Limb (tissue), 2 donors: Measurements from ENCODE around the gene PXK.
"Not testable (repeated sequence)": the region's sequence is repeated elsewhere in the genome, so short reads cannot be mapped to it uniquely, and the experiment has no call there.

ENCODE experiments used
- DNase-seq, 2 donors: peaks; one replicate each; pipeline ENCODE4 v3.0.0-alpha.2; 2016; ENCODE audit errors: extremely low spot score in 2 of 2

The PXK gene

DNA sequence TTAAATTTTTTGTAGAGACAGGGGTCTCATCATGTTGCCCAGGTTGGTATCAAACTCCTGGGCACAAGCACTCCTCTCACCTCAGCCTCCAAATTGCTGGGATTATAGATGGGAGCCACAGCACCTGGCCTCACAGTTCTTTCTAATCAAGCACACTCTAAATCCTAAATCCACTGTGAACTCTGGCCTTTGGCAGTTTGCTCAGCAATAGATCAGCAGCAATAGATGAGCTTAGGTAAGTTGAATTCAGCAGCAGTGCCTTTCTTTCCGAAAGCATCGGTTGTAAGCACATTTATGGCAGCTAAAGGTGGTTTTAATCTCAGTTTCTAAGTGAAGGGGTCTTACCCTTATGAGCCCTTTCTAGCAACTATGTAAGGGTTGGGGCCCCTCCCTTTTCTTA is 84.4 kb downstream of the PXK start:
- DNase-seq: no peak

DNA sequence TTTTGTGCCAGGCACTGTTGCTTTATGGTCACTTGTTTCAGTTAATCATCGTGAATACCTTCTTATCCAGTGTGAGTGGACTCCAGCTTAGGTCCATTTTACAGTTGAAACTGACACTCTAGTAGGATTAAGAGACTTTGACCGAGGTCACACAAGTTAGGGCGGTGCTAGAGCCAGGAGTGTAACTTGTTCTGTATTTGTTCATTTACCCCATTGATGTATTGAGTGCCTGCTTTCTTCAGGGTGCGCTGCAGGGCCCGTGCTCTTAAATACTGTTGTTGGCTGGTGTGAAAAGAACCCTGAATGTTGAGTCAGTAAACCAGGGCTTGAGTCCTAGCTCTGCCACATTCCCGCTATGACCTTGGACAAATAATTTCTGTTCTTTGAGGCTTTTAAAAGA is 85.5 kb downstream of the PXK start:
- DNase-seq: no peak

DNA sequence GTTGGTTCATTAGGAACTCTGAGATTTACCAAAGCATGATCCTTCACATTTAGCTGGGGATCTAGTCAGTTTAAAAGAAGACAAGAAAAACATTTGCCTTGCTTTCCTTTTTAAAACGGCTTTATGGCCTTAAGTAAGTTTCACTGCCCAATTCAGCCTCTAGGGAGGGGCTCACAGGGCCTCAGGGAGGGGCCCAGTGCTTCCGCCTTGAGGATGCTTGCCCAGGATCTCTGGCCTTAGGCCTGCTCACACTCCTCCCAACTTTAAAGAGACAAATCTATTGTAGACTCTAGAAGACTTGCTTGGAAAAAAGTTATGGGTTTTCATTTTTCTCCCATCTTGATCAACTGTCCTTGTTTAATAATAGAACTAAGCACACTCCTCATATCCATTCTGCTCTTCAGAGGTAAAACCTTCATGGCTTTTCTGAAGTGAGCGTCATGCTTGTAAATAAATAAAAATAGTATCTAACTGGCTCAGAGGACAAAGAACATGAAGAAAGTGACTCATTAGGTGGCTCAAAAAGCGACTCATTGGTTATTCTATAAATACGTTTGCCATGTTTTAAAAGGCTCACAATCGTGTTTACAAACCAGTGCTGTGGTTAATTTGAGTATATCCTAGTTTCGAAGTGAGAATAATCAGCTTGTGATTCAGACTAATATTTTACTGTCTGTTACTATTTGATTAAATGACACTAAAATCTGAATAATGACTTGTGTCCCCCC is 87.3 kb downstream of the PXK start:
- no peak for DNase-seq

DNA sequence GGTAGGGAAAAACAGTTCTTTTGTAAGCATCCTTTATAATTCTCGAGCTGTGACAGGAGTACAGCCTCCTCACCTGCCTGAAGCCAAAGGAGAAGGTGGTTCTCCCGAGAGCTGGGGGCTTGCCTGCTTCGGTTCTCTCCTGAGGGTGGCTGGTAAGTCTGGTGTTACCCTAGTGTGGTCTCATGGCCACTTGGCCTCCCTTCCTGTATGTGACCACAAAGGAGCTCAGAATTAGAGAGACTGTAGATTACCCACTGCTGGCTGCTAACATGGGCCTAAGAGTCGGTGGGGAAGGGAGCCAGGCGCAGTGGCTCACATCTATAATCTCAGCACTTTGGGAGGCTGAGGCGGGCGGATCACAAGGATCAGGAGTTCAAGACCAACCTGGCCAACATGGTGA is 88.3 kb downstream of the PXK start:
- DNase-seq: no peak

DNA sequence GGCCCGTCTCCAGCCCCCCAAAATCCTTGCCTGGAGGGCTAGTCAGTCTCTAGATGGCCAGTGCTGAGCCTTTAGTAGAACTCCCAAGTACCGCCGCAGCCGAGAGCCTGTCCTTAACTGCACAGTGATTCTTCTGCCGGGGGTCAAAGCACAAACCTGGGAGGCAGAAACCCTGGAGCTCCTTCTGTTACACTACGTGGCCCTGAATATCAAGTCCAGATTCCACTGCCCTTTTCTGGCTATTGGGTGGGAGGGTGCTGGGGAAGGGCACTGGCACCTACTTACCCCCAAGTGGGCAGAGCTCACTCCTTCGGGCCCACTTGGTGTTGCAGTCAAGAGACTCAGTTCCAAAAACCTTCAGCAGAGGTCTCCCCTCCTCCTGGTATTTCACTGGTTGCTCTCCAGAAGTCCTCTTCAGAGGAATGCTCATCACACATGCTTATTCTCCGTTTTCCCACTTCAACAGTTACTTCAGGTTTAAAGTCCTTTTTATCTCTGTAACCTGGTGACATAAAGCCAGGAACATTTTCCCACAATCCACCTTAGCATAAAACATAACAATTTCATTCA is 90.1 kb downstream of the PXK start:
- no peak for DNase-seq

DNA sequence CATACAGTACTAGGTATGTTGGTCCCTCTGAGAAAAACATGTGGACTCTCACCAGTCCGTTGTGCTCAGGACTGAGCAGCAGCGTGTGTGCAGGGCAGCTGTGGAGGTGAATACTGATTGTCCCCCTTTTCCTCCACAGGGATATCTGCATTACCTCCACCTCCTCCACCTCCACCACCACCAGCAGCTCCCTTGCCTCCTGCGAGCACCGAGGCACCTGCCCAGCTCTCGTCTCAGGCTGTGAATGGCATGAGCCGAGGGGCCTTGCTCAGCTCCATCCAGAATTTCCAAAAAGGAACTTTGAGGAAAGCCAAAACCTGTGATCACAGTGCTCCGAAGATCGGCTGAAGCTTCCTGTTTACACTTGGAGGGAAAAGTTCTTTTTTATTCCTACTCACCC is 91.9 kb downstream of the PXK start:
- DNase-seq: no peak

DNA sequence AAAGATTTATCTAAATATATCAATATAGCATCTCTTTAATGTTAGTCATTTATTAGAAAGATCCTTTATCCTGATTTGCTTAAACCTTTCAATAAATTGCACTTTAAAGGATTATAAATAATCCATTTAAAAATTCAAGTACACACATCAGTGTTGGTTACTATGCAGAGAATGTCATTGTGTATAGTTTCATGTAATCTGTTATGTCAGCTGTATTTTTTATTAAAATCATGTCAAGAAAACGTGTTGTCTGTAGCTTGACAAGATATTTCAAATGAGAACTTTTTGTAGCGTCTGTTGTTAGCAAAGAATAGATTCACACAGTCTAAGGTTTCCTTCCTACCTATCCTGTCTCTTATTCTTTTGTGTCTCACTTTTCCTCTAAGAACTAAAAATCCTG is 93.1 kb downstream of the PXK start:
- no peak for DNase-seq

DNA sequence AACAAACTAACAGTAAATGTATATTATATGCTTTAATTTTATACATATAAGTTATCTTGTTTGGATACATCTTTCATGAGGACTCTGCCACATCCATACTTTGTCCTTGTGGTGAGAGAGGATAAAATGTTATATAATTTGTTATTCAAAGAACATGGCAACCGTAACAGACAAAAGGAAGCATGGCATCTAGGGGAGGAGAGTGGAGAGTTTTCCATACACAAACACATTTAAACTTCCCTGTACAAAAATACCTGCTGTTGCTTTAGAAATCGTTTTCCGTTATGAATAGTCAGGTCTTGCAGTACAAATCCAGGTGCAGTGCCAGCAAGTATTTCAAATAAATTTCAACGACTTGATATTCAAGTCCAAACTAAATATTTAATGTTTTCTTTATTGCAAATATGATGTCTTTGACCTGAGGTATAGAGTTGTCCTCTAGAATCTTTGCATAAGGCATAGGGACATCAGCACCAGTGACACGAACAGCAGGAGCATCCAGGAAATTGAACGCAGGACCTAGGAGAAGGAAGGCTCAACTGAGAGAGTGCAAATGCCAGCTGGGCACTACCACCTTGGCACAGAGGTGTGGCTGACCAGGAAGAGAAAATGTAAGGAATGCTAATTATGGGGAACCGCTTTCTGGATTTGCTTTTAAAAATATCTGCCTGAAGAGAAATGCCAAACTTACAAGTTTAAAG is 95.1 kb downstream of the PXK start:
- no peak for DNase-seq

DNA sequence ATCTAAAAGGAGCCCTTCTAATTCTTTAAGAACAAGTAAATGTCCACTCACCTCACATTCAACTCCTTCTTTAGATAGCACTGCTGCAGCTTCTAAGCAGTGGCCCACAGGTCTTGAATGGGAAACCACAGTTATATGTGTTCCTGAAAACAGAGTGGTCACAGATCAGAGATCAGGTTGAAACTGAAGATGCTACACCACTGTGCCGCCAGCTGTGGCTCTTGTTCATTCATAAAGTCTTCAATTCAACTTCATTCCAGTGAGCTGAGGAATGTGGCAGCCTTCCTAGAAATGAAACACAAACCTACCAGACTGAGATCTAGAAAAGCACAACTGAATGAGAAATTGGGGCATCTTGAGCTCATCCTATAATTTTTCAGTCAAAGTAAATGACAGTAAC is 97.0 kb downstream of the PXK start:
- DNase-seq: no peak

DNA sequence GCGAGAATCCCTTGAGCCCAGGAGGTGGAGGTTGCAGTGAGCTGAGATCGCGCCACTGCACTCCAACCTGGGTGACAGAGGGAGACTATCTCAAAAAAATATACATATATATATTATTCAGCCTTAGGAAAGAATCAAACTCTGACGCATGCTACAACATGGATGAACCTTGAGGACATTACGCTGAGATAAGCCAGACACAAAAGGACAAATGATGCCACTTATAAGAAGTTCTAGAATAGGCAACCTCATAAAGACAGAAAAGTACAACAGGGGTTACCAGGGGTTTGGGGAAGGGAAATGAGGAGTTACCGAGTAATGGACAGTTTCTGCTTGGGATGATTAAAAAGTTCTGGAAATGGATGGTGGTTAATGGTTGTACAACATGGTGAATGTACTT is 100.2 kb downstream of the PXK start:
- no peak for DNase-seq

DNA sequence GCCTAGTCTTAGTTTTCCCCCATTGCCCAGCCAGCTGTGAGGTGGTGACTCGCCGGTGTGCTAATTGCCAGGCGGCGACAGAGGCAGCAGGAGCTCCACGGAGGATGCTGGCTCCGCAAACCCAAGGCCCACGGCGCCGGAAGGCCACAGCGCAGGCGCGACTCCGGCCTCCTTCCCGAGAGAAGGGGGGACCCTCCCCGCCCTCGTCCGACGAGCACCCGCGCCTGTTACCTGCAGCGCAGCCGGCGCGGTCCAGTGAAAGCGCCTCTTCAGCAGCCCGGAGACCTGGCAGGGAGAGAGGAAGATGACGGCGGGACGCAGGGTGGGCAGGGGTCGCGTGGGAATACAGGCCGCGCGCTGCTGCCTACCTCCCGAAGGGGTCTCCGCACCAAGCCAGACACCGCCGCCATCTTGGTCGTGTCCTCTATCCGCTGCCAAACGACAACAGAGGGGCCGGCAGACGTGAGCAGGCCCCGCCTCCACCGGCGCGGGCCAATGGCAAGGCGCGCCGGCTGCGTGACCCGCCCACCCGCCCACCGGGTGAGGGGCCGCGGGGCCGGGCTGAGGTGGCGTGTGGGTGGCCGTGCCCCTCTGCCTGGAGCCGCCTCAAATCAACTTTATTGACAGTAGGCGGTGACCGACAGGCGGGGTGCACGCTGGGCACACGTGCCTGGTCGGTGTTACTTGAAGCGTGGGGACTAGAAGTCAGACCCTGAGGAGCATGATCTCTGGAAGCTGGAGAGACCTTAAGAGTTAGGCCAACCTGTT is 100.9 kb downstream of the PXK start, which contains the start of gene PDHB:
PDHB (minus strand) TSS at position 433 of the 768 bp plus-strand sequence; CDS start at position 410, 23 bp downstream.
- DNase-seq: peak; percentile 94 to 95

DNA sequence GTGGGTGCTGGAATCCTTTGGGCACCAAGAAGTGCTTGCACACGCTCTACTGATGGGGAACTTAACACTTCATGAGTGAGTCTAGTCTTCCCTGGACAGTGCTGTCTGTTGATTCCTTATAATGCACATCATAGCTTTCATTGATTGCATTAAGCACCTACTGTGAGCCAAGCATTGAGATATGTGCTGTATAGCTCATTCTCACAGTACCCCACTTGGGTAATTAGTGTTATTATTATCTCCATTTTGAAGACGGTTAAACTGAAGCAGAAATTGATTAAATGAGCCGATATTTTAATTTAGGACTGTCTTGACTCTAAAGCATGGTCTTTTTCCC is 101.4 kb downstream of the PXK start:
- no peak for DNase-seq

DNA sequence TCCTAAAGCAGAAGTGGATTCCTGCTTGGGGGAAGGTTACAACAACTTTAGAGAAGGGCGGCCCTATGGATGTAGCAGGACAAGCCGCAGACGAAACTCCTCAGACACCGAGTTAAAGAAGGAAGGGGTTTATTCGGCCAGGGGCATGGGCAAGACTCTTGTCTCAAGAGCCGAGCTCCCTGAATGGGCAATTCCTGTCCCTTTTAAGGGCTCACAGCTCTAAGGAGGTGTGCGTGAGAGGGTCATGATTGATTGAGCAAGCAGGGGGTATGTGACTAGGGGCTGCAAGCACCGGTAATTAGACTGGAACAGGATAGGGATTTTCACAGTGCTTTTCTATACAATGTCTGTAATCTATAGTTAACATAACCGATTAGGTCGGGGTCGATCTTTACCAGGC is 101.8 kb downstream of the PXK start:
- no peak for DNase-seq

DNA sequence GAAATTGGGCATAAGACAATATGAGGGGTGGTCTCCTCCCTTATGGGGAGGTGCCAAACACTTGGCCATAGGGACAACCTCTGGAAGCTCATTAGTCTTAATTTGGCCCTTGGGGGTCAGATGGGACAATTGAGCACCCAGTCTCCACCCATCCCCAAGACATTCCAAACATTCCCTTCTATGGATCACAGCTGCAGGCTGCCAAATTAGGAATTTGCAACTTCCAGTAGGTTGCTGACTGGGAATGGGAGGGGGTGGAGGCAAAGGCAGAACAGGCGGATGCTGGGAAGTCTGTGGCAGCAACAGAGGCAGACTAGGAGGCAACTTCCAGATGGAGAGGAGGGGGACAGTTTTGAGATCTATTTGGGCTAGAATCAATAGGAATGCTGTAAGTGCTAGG is 102.3 kb downstream of the PXK start:
- DNase-seq: no peak

DNA sequence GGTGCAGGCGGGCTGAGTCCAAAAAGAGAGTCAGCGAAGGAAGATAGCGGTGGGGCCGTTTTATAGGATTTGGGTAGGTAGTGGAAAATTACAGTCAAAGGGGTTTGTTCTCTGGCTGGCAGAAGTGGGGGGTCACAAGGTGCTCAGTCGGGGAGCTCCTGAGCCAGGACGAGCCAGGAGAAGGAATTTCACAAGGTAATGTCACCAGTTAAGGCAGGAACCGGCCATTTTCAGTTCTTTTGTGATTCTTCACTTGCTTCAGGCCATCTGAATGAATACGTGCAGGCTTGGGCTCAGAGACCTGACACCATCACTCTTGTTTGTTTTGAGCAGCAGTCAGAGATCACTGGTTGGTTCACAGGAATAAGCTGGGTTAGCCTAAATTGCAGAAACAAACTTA is 104.6 kb downstream of the PXK start:
- not testable (repeated sequence) for DNase-seq

DNA sequence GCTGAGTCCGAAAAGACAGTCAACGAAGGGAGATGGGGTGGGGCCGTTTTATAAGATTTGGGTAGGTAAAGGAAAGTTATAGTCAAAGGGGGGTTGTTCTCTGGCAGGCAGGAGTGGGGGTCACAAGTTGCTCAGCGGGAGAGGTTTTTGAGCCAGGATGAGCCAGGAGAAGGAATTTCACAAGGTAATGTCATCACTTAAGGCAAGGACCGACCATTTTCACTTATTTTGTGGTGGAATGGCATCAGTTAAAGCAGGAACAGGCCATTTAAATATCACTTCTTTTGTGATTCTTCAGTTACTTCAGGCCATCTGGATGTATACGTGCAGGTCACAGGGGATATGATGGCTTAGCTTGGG is 108.3 kb downstream of the PXK start:
- not testable (repeated sequence) for DNase-seq

DNA sequence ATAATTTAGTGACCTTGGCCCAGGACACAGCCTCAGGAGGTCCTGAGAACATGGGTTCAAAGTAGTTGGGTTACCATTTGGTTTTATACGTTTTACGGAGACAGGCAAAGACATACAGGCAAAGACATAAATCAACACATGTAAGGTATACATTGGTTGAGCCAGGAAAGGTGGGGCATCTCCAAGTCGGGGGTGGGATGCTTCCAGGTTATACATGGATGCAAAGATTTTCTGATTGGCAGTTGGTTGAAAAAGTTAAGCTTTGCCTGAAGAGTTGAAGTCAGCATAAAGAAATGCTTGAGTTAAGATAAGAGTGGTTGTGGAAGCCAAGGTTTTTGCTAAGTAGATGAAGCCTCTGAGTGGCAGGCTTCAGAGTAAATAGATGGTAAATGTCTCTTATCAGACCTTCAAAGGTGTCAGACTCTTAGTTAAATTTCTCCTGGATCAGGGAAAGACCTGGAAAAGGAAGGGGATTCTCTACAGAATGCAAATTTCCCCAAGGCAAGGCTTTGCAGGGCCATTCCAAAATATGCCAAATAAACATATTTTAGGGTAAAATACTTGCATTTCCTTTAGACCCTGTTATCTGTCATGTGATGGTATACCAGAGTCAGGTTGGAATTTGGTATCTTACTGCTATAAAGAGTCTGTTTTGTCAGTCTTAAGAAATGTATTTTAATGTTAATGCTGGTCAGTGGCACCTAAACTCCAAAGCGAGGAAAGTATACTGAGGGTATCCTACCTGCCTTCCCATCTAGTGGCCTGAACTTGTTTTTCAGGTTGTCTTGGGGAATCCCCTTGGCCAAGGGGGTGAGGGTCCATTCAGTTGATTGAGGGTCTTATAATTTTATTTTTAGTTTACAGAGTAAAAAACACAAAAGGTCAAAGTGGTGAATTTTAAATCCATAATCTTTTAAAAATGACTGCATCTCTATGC is 109.1 kb downstream of the PXK start:
- DNase-seq: no peak

DNA sequence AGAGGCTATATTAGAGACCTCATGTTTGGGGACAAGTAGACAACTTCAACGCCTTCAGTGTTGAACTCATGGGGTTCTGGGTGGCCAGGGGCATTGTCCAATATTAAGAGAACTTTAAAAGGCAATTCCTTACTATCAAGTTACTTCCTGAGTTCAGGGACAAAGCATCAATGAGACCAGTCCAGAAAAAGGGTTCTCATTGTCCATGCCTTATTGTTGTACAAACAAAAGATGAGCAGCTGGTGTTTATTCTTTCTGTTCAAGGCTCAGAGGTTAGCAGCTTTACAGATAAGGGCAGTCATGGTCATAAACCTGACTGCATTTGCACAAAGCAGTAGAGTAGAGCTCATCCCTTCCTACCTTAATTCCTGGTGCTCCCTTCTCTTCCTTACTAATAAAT is 119.5 kb downstream of the PXK start:
- DNase-seq: no peak

DNA sequence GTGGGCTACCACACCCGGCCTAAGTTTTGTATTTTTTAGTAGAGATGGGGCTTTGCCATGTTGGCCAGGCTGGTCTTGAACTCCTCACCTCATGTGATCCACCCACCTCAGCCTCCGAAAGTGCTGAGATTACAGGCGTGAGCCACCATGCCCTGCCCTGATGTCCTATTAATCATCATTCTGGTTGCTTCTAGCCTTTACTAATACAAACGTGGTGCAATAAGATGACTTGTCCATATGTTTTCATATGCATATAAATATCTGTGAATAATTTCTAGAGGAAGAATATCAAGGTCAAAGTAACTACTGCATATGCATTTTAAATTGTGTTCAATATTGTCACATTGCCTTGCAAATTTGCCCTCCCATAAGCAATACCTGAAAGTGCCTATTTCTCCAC is 126.5 kb downstream of the PXK start:
- DNase-seq: no peak

DNA sequence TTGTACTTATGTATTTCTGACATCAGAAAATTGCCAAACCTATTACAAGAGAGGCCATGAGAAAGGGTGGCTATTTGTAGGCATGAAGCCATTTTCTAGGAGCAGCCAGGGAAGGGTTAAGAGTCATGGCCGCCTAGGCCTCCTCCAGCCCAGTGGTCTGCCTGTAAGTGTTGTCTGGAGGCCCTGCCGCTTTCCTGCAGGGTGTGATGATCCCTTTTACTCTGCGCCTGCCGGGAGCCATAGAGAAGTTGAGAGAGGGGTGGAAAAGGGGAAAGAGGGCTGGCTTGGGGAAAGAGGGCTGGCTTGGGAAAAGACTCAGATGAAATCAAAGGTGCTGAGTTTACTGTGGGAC is 130.1 kb downstream of the PXK start:
- DNase-seq: no peak

DNA sequence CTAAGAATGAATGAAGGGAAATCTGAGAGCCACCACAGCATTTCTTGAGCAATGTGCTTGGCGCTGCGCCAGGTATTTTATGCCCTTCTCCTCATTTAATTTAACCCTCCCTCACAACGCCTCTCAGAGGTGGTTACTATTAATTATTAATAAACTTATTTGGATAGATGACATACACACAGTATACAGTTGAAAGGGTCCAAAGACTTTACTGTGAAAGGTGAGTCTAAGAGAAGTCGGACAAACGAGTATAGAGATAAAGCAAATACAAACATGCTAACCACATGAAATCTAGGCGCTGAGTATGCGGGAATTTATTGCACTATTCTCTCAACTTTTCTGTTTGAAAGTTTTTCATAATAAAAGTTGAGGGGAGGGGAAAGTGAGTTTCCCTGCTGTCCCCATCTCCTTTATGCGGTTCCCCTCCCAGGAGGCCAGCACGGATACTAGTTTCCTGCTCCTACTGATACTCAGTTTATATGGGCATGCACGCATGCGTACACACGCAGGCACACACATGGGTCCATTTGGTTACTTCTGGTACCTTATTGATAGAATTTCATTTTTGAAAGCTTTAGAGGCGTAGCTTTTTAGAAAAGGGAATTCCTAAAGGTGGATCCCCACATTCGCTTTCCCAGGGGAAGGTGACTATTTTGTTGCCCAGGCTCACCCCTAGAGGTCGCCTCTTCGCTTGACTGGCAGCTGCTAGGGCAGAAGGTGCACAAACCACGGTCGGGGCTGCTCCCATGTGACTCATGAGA is 130.7 kb downstream of the PXK start:
- DNase-seq: peak; percentile 30 to 55
